ENCODE measurements around the gene KRTAP4-11.
"Not testable (repeated sequence)": the region's sequence is repeated elsewhere in the genome, so short reads cannot be mapped to it uniquely, and the experiment has no call there.

The KRTAP4-11 gene

DNA sequence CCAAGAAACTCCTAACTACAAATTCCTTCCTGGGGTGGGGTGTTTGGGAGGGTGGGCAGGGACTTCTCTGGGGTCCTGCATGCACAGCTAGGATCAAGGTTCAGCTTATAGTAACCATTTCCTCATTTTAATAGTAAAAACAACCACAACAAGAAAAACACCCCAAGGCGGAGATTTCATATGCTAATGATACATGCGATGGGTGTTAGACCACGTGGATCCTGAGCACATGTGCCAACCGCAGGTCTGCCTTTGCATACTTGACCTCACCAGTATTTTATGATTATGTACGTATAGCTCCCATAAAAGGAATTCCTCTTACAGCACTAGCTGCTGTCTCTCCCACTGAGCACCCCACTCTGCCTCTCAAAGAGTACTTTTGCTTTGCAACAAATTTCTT, 1.9 kb downstream of the KRTAP4-11 start:
- POLR2A ChIA-PET, result no interaction called here
- no peak for TF ChIP-seq CTCF (IDR thresholded peaks at IDR 0.05; ENCODE audit: insufficient read depth, low read length, missing control alignments)
- no peak for DNase-seq (ENCODE audit: low read depth, low spot score)
- CTCF ChIA-PET, result interaction anchor here (1.1 to 1.6 kb wide), 2 partner anchors 206 to 547 kb away, joined by 3 to 6 read pairs; no protein-coding TSS in a partner anchor
- H3K4me3 ChIP-seq (ENCODE audit: low read depth, low read length), result no peak overlapping the region

DNA sequence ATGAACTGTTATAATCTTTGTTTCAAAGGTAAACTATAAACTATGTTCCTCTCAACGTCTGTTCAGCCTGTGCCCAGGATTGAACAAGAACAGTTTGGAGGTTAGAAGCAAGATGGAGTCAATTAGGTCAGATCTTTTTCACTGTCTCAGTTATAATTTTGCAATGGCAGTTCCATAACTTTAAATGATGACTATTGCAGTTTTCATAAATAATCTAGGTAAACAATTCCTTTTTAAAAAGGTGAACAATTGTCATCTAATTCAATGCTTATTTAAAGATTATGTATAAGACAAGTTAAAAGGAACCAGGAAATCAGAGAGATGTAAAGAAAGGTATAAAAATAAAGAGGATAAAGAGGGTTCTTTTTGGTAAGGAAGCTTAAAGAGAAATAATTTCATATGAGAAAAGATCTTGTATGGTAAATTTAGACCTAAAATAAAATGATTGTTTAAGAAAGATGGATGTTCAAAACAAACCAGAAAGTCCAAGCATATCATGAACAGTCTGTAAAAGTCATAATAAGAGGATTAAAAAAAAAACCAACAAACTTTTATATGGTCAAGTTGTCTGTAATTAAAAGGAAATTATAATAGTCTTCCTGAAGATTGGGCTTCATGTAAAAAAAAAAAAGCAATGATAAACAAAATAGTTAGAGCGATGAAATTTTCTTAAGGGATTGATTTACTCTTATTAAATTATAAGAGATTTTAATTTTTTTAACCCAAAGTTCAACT, 6.9 kb downstream of the KRTAP4-11 start:
- DNase-seq (ENCODE audit: low read depth, low spot score), result no peak
- H3K4me3 ChIP-seq (ENCODE audit: low read depth, low read length), result peak overlapping the region; percentile 34
- ChIA-PET POLR2A (no interaction called here), CTCF (interaction anchor here (0.7 to 1.0 kb wide), 2 partner anchors 30 to 211 kb away, joined by 3 read pairs; no protein-coding TSS in a partner anchor)
- TF ChIP-seq CTCF (IDR thresholded peaks at IDR 0.05; ENCODE audit: insufficient read depth, low read length, missing control alignments), result no peak

- POLR2A ChIA-PET; DNase-seq (ENCODE audit: low read depth, low spot score); CTCF ChIA-PET: not testable (repeated sequence)
- peak overlapping the region; percentile 40 for H3K4me3 ChIP-seq (ENCODE audit: low read depth, low read length)
Observed at GRCh38 chr17:41108728-41109386, 9.3 kb downstream of the KRTAP4-11 start.

DNA sequence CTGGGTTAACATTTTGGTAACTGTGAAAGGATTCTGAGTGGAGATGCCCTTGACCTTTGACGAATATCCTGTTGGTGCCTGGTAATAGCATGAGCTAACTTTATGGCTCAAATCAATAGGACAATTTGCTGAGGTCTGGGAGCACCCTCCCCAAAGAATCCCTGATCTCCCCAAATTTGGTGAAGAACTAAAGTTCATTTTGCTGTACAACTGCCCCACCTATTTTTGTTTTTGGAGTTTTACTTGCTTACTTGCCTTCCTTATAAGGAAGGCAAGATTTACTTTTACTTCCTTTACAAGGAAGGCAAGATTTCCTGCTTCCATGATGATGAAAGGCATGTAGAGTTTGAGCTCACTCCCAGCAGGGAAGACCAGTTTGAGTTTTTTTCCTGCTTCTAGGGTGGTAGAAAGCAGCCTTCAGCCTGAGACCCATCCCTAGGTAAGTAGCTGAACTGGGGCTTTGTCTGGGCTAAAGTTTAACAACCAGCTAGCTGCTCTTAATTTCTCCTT, 10.2 kb downstream of the KRTAP4-11 start:
- ChIA-PET CTCF (interaction anchor here (1.4 to 2.3 kb wide), 2 partner anchors 215 to 541 kb away, joined by 5 to 10 read pairs; no protein-coding TSS in a partner anchor), POLR2A (no interaction called here)
- H3K4me3 ChIP-seq (ENCODE audit: low read depth, low read length), result peak overlapping the region; percentile 40
- no peak for TF ChIP-seq CTCF (IDR thresholded peaks at IDR 0.05; ENCODE audit: insufficient read depth, low read length, missing control alignments)
- no peak for DNase-seq (ENCODE audit: low read depth, low spot score)

- DNase-seq (ENCODE audit: low read depth, low spot score); POLR2A ChIA-PET; H3K4me3 ChIP-seq (ENCODE audit: low read depth, low read length): not testable (repeated sequence)
- CTCF ChIA-PET, result interaction anchor here (0.8 to 2.0 kb wide), 2 partner anchors 45 to 195 kb away, joined by 3 to 5 read pairs; no protein-coding TSS in a partner anchor
Observed at GRCh38 chr17:41105347-41105746, 12.8 kb downstream of the KRTAP4-11 start, which contains the start of gene KRTAP4-9. Gene KRTAP4-9, plus strand, starts transcription at chr17:41105389. Its CDS starts 0 bp downstream, at chr17:41105389.

DNA sequence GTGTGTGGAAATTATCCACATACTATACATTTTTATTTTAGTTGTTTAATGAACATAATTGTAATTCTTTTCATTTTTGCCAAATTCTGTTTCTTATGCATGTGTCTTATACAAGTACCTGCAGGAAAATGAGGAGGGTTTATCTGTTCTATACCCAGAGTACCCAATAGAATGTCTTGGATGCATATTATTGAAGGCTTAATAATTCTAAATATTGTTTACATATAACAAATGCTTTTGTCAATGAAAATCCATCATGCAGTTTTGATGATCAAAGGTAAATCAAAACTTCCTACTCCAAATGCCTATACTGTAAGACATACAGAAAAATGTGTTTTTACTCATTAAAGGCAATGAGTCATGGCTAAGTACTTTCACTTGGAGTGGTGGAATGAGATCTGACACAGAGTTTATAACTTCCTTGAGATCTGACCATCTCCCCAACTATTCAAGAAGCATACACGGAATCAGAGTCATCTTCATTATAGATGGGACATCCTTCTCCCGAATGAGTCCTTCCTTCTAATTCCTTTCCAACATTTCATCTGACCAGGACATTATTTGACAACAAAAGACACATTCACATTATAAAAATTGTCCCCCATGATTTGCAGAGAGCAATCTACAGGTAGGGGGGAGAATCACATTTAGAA, 13.7 kb downstream of the KRTAP4-11 start:
- H3K4me3 ChIP-seq (ENCODE audit: low read depth, low read length); POLR2A ChIA-PET; DNase-seq (ENCODE audit: low read depth, low spot score): not testable (repeated sequence)
- CTCF ChIA-PET, result interaction anchor here (1.0 to 2.0 kb wide), 2 partner anchors 195 to 445 kb away, joined by 3 to 5 read pairs; no protein-coding TSS in a partner anchor

- TF ChIP-seq CTCF (IDR thresholded peaks at IDR 0.05; ENCODE audit: insufficient read depth, low read length, missing control alignments), result no peak
- DNase-seq (ENCODE audit: low read depth, low spot score), result no peak
- ChIA-PET POLR2A (interaction anchor here (0.7 kb wide), 1 partner anchor 9 kb away, joined by 3 read pairs; no protein-coding TSS in a partner anchor), CTCF (interaction anchor here (1.0 kb wide), 1 partner anchor 445 kb away, joined by 3 read pairs; no protein-coding TSS in a partner anchor)
- no peak overlapping the region for H3K4me3 ChIP-seq (ENCODE audit: low read depth, low read length)
Observed at GRCh38 chr17:41103896-41104295, 14.3 kb downstream of the KRTAP4-11 start.

All from AG04449 (cell line).